Keratinocyte (primary cell): ENCODE measurements around the gene ATP8A2. TPM values are rescaled to one million over a fixed set of nuclear protein-coding genes. Genes with fewer than 3 reads are reported as not detected.

Source experiments
- DNase-seq: peaks from one replicate; pipeline ENCODE4 v3.0.0-alpha.2; 2011; ENCODE audit warnings: low read depth, missing footprints, low spot score
- FAIRE-seq: peaks from 2 replicates; lab custom pipeline; 2011; peaks lifted over from hg19 to GRCh38; lab: Jason Lieb, UNC
- H2AFZ ChIP-seq: 2 replicates; pipeline ENCODE4 v1.6.0; 2012; ENCODE audit warnings: low read length, control low read depth, inconsistent platforms; ENCODE audit not compliant: control insufficient read depth
- H3K27ac ChIP-seq: 2 replicates; pipeline ENCODE4 v1.5.1; 2011; ENCODE audit warnings: low read length; ENCODE audit not compliant: control insufficient read depth, insufficient read depth
- H3K27me3 ChIP-seq: 3 replicates; pipeline ENCODE4 v1.6.0; 2011; ENCODE audit warnings: low read length; ENCODE audit not compliant: control insufficient read depth, insufficient read depth; ENCODE audit errors: extremely low read depth
- H3K36me3 ChIP-seq, 2 experiments: 2 replicates in 1 of 2; 3 replicates in 1 of 2; pipeline ENCODE4 v1.5.1; 2011; ENCODE audit warnings: low read length in 2 of 2, mild to moderate bottlenecking in 1 of 2; ENCODE audit not compliant: control insufficient read depth in 2 of 2, insufficient read depth in 2 of 2; ENCODE audit errors: extremely low read depth in 1 of 2
- H3K4me1 ChIP-seq: 3 replicates; pipeline ENCODE4 v1.5.1; 2011; ENCODE audit warnings: low read length; ENCODE audit not compliant: control insufficient read depth, insufficient read depth; ENCODE audit errors: extremely low read depth
- H3K4me2 ChIP-seq: 3 replicates; pipeline ENCODE4 v1.6.0; 2011; ENCODE audit warnings: low read depth, low read length; ENCODE audit not compliant: control insufficient read depth, insufficient read depth; ENCODE audit errors: extremely low read depth
- H3K4me3 ChIP-seq, 3 experiments: fragments of 200-600 bp in 1 of 3; sonication (generic) in 1 of 3; 2 replicates in 2 of 3; 3 replicates in 1 of 3; pipeline ENCODE4 v1.5.1; 2011 to 2016; ENCODE audit warnings: low read length in 3 of 3, mild to moderate bottlenecking in 3 of 3, control low read depth in 2 of 3, inconsistent platforms in 1 of 3, low read depth in 1 of 3, mixed read lengths in 1 of 3, mixed run types in 1 of 3, moderate library complexity in 1 of 3; ENCODE audit not compliant: control insufficient read depth in 2 of 3, insufficient read depth in 2 of 3; ENCODE audit errors: extremely low read depth in 1 of 3
- H3K79me2 ChIP-seq: 2 replicates; pipeline ENCODE4 v1.6.0; 2012; ENCODE audit warnings: low read length; ENCODE audit not compliant: control insufficient read depth, insufficient read depth
- H3K9ac ChIP-seq: 3 replicates; pipeline ENCODE4 v1.6.0; 2011; ENCODE audit warnings: low read length; ENCODE audit not compliant: control insufficient read depth, insufficient read depth; ENCODE audit errors: extremely low read depth
- H3K9me1 ChIP-seq: 3 replicates; pipeline ENCODE4 v1.6.0; 2011; ENCODE audit warnings: low read length; ENCODE audit not compliant: control insufficient read depth, insufficient read depth; ENCODE audit errors: extremely low read depth
- H3K9me3 ChIP-seq: 2 replicates; pipeline ENCODE4 v1.5.1; 2012; ENCODE audit warnings: low read depth, low read length; ENCODE audit not compliant: control insufficient read depth
- H4K20me1 ChIP-seq: 3 replicates; pipeline ENCODE4 v1.6.0; 2011; ENCODE audit warnings: low read length; ENCODE audit not compliant: control insufficient read depth, insufficient read depth; ENCODE audit errors: extremely low read depth
- EZH2 ChIP-seq: IDR thresholded peaks from one replicate; pipeline ENCODE4 v1.6.1; 2012; ENCODE audit warnings: inconsistent platforms, mild to moderate bottlenecking, low read length, moderate library complexity
- dilution Hi-C: fragments of 300-500 bp; cut with MboI; formaldehyde crosslinking; loops from one replicate; pipeline ENCODE4 v1.7.0; 2020; ENCODE audit warnings: low sequenced_read_pairs; ENCODE audit not compliant: extremely low pct_ligation_motif_present
- polyA plus RNA-seq, 5 experiments: library from polyadenylated mRNA; depleted of rRNA in 3 of 5; stranded (reverse) in 3 of 5; stranded (forward) in 1 of 5; unstranded in 1 of 5; fragments of >200 nt; gene quantifications; 1 replicate in 1 of 5; 2 replicates in 3 of 5; 3 replicates in 1 of 5; pipeline versions ENCODE4 v1.2.1 to v1.2.3, GENCODE V29; 2011 to 2012; ENCODE audit warnings: missing spikeins in 2 of 5, low read depth in 1 of 5, low replicate concordance in 1 of 5
- TF ChIP-seq, protein P1 (sequence below), 3 experiments: IDR thresholded peaks in 1 of 3; conservative IDR thresholded peaks in 1 of 3; optimal IDR thresholded peaks in 1 of 3; 2 replicates in 2 of 3; 3 replicates in 1 of 3; pipeline versions ENCODE3 to v1.5.1; 2011; ENCODE audit warnings: low read length in 3 of 3, mild to moderate bottlenecking in 3 of 3, moderate library complexity in 2 of 3, control low read depth in 1 of 3, inconsistent platforms in 1 of 3; ENCODE audit not compliant: insufficient read depth in 2 of 3; ENCODE audit errors: extremely low read depth in 1 of 3

ATP8A2 gene
- polyA plus RNA-seq, 1 donor (not counting 4 experiments of a cell fraction or from before 2014, with no cell fraction given), result 0.16 TPM

DNA sequence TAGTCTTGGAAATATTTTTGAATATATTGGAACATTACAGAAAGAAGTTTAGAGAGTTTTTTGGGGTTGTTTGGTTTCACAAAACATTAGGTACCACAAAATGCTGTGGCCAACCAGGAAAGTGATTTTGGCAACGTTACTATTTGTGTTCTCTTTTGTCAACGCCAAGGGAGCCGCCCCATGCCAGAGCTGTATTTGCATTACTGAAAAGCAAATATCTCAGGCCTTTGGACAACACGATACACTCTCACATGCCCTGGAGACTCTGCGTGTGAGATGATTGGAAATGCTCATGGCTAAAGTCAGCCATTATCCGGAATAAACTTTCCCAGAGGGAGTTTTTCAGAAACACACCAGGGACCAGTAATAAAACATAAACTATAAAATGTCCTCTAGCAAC is 355.5 kb downstream of the ATP8A2 start:
- FAIRE-seq, result no peak
- H3K36me3 ChIP-seq, result no peaks in the 10 kb centered on the region
- no peak overlapping the region for H2AFZ ChIP-seq
- H4K20me1 ChIP-seq, result no peaks in the 10 kb centered on the region
- dilution Hi-C loops, result no loop called here
- H3K9ac ChIP-seq, result no peak overlapping the region
- H3K9me3 ChIP-seq, result no peaks in the 10 kb centered on the region
- no peak overlapping the region for H3K4me3 ChIP-seq
- no peak for DNase-seq
- no peak for TF ChIP-seq EZH2
- TF ChIP-seq, protein P1, sequence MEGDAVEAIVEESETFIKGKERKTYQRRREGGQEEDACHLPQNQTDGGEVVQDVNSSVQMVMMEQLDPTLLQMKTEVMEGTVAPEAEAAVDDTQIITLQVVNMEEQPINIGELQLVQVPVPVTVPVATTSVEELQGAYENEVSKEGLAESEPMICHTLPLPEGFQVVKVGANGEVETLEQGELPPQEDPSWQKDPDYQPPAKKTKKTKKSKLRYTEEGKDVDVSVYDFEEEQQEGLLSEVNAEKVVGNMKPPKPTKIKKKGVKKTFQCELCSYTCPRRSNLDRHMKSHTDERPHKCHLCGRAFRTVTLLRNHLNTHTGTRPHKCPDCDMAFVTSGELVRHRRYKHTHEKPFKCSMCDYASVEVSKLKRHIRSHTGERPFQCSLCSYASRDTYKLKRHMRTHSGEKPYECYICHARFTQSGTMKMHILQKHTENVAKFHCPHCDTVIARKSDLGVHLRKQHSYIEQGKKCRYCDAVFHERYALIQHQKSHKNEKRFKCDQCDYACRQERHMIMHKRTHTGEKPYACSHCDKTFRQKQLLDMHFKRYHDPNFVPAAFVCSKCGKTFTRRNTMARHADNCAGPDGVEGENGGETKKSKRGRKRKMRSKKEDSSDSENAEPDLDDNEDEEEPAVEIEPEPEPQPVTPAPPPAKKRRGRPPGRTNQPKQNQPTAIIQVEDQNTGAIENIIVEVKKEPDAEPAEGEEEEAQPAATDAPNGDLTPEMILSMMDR (optimal IDR thresholded peaks at IDR 0.05 in 1 of 3, IDR thresholded peaks at IDR 0.05 in 1 of 3, conservative IDR thresholded peaks at IDR 0.05 in 1 of 3; ENCODE audit: extremely low read depth in 1 of 3, insufficient read depth in 2 of 3, low read length in 3 of 3), result no peak
- H3K79me2 ChIP-seq, result no peaks in the 10 kb centered on the region
- no peaks in the 10 kb centered on the region for H3K9me1 ChIP-seq
- H3K27me3 ChIP-seq, result no peaks in the 10 kb centered on the region
- H3K4me2 ChIP-seq, result no peak overlapping the region
- peaks cover 5% of the 10 kb centered on the region for H3K4me1 ChIP-seq
- no peak overlapping the region for H3K27ac ChIP-seq

DNA sequence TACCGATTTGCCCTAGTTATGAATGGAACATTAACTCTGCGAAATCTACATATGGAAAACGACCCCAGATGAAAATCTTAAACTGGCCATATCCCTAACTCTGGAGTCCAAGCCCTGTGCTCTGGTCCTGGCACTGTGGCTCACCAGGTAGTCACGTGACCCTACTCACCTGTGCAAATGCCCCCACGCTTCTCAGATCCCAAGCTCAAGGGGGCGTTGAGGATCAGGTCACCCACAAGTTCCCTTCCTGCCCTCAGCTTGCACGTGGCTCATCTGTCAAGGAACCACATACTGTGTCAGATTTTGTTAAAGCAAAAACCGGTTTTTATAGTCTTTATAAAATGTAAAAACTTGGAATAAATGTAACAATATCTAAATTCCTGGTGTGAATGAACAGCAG is 356.0 kb downstream of the ATP8A2 start:
- no peak overlapping the region for H3K27ac ChIP-seq
- TF ChIP-seq, protein P1 (optimal IDR thresholded peaks at IDR 0.05 in 1 of 3, IDR thresholded peaks at IDR 0.05 in 1 of 3, conservative IDR thresholded peaks at IDR 0.05 in 1 of 3; ENCODE audit: extremely low read depth in 1 of 3, insufficient read depth in 2 of 3, low read length in 3 of 3), result no peak
- no peak for TF ChIP-seq EZH2
- no peaks in the 10 kb centered on the region for H3K79me2 ChIP-seq
- DNase-seq (no peak), FAIRE-seq (no peak)
- H3K9me3 ChIP-seq, result no peaks in the 10 kb centered on the region
- no peak overlapping the region for H3K4me3 ChIP-seq
- no peaks in the 10 kb centered on the region for H3K9me1 ChIP-seq
- peaks cover 10% of the 10 kb centered on the region for H3K4me1 ChIP-seq
- H2AFZ ChIP-seq, result no peak overlapping the region
- H3K27me3 ChIP-seq, result no peaks in the 10 kb centered on the region
- dilution Hi-C loops, result no loop called here
- H4K20me1 ChIP-seq, result no peaks in the 10 kb centered on the region
- no peak overlapping the region for H3K4me2 ChIP-seq
- no peak overlapping the region for H3K9ac ChIP-seq
- no peaks in the 10 kb centered on the region for H3K36me3 ChIP-seq
